ENCODE results near the gene C2orf80.

- TF ChIP-seq, protein P1, sequence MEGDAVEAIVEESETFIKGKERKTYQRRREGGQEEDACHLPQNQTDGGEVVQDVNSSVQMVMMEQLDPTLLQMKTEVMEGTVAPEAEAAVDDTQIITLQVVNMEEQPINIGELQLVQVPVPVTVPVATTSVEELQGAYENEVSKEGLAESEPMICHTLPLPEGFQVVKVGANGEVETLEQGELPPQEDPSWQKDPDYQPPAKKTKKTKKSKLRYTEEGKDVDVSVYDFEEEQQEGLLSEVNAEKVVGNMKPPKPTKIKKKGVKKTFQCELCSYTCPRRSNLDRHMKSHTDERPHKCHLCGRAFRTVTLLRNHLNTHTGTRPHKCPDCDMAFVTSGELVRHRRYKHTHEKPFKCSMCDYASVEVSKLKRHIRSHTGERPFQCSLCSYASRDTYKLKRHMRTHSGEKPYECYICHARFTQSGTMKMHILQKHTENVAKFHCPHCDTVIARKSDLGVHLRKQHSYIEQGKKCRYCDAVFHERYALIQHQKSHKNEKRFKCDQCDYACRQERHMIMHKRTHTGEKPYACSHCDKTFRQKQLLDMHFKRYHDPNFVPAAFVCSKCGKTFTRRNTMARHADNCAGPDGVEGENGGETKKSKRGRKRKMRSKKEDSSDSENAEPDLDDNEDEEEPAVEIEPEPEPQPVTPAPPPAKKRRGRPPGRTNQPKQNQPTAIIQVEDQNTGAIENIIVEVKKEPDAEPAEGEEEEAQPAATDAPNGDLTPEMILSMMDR (IDR thresholded peaks at IDR 0.05; ENCODE audit: low read depth, low read length, poor library complexity, severe bottlenecking): no peak
- no peak for TF ChIP-seq EZH2phosphoT487 (IDR thresholded peaks at IDR 0.05; ENCODE audit: borderline replicate concordance, low read length)
Observed at GRCh38 chr2:208224802-208225201, 35.0 kb upstream of the C2orf80 start.
